SU-DHL-6 (cell line): ENCODE measurements around the gene ATP10A.

ENCODE experiments used
- H2AFZ ChIP-seq: fragments of 200-600 bp; sonication (generic); 2 replicates; pipeline ENCODE4 v1.6.1; 2014; ENCODE audit warnings: low read depth, mild to moderate bottlenecking, moderate library complexity, mixed read lengths, antibody characterized with exemption, low read length; ENCODE audit not compliant: severe bottlenecking
- H3F3A ChIP-seq: fragments of 200-600 bp; shearing (Covaris generic); 2 replicates; pipeline ENCODE4 v1.6.0; 2016; ENCODE audit warnings: antibody characterized with exemption, mild to moderate bottlenecking; ENCODE audit not compliant: insufficient read depth
- H3K27ac ChIP-seq: fragments of 200-600 bp; sonication (generic); 2 replicates; pipeline ENCODE4 v1.5.1; 2016; ENCODE audit warnings: low read depth, mild to moderate bottlenecking, low read length, moderate library complexity, mixed read lengths
- H3K27me3 ChIP-seq: fragments of 200-600 bp; sonication (generic), shearing (Covaris generic); 2 replicates; pipeline ENCODE4 v1.6.0; 2014; ENCODE audit warnings: mild to moderate bottlenecking, low read length
- H3K36me3 ChIP-seq: fragments of 200-600 bp; sonication (generic); 2 replicates; pipeline ENCODE4 v1.6.1; 2014; ENCODE audit warnings: mild to moderate bottlenecking, low read length, mixed read lengths
- H3K4me2 ChIP-seq: fragments of 300-600, 200-600 bp; shearing (Covaris generic), sonication (generic); 2 replicates; pipeline ENCODE4 v1.6.0; 2014; ENCODE audit warnings: low read length, low read depth, mild to moderate bottlenecking; ENCODE audit not compliant: poor library complexity, severe bottlenecking
- H3K4me3 ChIP-seq: fragments of 200-600 bp; sonication (generic); 2 replicates; pipeline ENCODE4 v1.5.1; 2014; ENCODE audit warnings: antibody characterized with exemption, low read length, mild to moderate bottlenecking, mixed read lengths; ENCODE audit not compliant: insufficient read depth, poor library complexity, severe bottlenecking
- H3K79me2 ChIP-seq: fragments of 200-600 bp; sonication (generic); 2 replicates; pipeline ENCODE4 v1.6.1; 2014; ENCODE audit warnings: mild to moderate bottlenecking, low read length, moderate library complexity; ENCODE audit not compliant: insufficient read depth
- H3K9ac ChIP-seq: fragments of 200-600 bp; sonication (generic); 2 replicates; pipeline ENCODE4 v1.7.0; 2014; ENCODE audit warnings: mild to moderate bottlenecking, low read length
- H3K9me2 ChIP-seq: fragments of 200-600 bp; sonication (generic); replicated peaks from 2 replicates; pipeline ENCODE4 v1.6.1; 2014; ENCODE audit warnings: low read length; ENCODE audit not compliant: insufficient read depth
- H3K9me3 ChIP-seq: fragments of 200-600 bp; sonication (generic); 2 replicates; pipeline ENCODE4 v1.6.1; 2014; ENCODE audit warnings: low read length, mixed read lengths; ENCODE audit not compliant: insufficient read depth
- H4K20me1 ChIP-seq: fragments of 200-600 bp; sonication (generic); 2 replicates; pipeline ENCODE4 v1.6.1; 2014; ENCODE audit warnings: low read depth, mild to moderate bottlenecking, antibody characterized with exemption, low read length, moderate library complexity, mixed read lengths
- EZH2phosphoT487 ChIP-seq: fragments of 200-600 bp; sonication (generic), shearing (Covaris generic); conservative IDR thresholded peaks from 2 replicates; pipeline ENCODE4 v1.6.1; 2018; ENCODE audit warnings: mild to moderate bottlenecking, antibody characterized with exemption, low read length, moderate library complexity, mixed read lengths
- TF ChIP-seq, protein P1 (sequence below): fragments of 200-600 bp; sonication (generic); IDR thresholded peaks from one replicate; pipeline ENCODE4 v1.5.1; 2017; ENCODE audit warnings: antibody characterized with exemption, mild to moderate bottlenecking, low read length, moderate library complexity; ENCODE audit not compliant: insufficient read depth, poor library complexity, severe bottlenecking

The ATP10A gene

DNA sequence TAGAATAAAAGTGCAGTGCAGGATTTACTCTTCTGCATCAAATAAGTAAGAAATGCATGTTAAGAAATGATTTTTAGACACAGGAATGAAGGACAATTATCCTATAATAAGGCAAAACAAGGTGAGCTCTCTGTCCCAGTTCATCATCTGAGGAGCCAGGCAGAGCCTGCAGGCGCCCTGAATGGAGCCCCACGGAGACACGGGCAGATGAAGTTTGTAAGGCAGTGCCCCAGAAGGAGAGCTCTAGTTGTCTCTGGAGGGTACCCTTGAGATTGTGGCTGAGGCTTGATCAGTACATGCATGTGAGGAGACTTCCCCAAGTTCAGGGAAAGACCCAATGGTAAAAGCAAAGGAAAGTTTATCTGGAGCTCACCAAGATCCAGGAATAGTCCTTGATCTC lies 50.3 kb downstream of the ATP10A start:
- Histone ChIP-seq H3K9me3 (no peaks in the 10 kb centered on the region), H3K27me3 (no peaks in the 10 kb centered on the region), H3K4me3 (no peak overlapping the region), H3F3A (no peaks in the 10 kb centered on the region), H3K4me2 (no peak overlapping the region), H2AFZ (no peak overlapping the region), H3K79me2 (no peaks in the 10 kb centered on the region), H3K27ac (no peak overlapping the region), H4K20me1 (no peaks in the 10 kb centered on the region), H3K9me2 (no peaks in the 10 kb centered on the region; the same call in 1 of the 2 replicates), H3K36me3 (no peaks in the 10 kb centered on the region), H3K9ac (no peak overlapping the region)
- TF ChIP-seq, protein P1, sequence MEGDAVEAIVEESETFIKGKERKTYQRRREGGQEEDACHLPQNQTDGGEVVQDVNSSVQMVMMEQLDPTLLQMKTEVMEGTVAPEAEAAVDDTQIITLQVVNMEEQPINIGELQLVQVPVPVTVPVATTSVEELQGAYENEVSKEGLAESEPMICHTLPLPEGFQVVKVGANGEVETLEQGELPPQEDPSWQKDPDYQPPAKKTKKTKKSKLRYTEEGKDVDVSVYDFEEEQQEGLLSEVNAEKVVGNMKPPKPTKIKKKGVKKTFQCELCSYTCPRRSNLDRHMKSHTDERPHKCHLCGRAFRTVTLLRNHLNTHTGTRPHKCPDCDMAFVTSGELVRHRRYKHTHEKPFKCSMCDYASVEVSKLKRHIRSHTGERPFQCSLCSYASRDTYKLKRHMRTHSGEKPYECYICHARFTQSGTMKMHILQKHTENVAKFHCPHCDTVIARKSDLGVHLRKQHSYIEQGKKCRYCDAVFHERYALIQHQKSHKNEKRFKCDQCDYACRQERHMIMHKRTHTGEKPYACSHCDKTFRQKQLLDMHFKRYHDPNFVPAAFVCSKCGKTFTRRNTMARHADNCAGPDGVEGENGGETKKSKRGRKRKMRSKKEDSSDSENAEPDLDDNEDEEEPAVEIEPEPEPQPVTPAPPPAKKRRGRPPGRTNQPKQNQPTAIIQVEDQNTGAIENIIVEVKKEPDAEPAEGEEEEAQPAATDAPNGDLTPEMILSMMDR, result no peak
- no peak for TF ChIP-seq EZH2phosphoT487

- H2AFZ ChIP-seq, result no peak overlapping the region
- H3K9me2 ChIP-seq, result no peaks in the 10 kb centered on the region
- no peaks in the 10 kb centered on the region for H3K9me3 ChIP-seq
- H3F3A ChIP-seq, result no peaks in the 10 kb centered on the region
- H3K36me3 ChIP-seq, result no peaks in the 10 kb centered on the region
- H3K79me2 ChIP-seq, result no peaks in the 10 kb centered on the region
- H3K4me2 ChIP-seq, result no peak overlapping the region
- H3K4me3 ChIP-seq, result no peak overlapping the region
- H3K27me3 ChIP-seq, result no peaks in the 10 kb centered on the region
- TF ChIP-seq, protein P1, result no peak
- no peak for TF ChIP-seq EZH2phosphoT487
- H3K27ac ChIP-seq, result no peak overlapping the region
- no peak overlapping the region for H3K9ac ChIP-seq
- no peaks in the 10 kb centered on the region for H4K20me1 ChIP-seq
Measured at GRCh38 chr15:25812073-25812472, 51.1 kb downstream of the ATP10A start.

DNA sequence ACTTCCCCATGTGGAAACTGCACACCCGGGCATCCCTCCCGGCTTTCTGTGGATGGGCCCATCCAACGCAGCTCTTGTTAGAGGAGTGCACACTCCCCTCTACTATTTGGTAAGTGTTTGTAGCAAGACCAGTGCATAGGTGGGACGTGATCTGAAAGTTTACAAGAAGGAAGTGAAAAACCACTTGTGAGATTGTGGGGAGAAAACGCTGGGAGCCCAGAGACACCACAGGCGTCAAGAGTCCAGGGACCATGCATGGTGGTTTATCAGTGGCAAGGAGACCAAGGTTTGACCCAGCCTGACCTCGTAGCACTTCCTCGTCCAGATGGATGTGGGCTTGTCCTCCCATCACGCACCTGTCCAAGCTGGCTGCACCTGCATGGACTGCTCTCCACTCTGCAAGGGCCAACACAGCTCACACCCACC lies 51.6 kb downstream of the ATP10A start:
- H3K4me2 ChIP-seq, result no peak overlapping the region
- H3K9me2 ChIP-seq, result no peaks in the 10 kb centered on the region

More for the DNA sequence above, 51.6 kb downstream of the ATP10A start:
- H3K27me3 ChIP-seq, result no peaks in the 10 kb centered on the region
- no peaks in the 10 kb centered on the region for H3F3A ChIP-seq
- no peaks in the 10 kb centered on the region for H3K36me3 ChIP-seq
- H3K27ac ChIP-seq, result no peak overlapping the region
- no peak overlapping the region for H3K4me3 ChIP-seq
- no peak for TF ChIP-seq EZH2phosphoT487
- TF ChIP-seq, protein P1, result no peak
- H4K20me1 ChIP-seq, result no peaks in the 10 kb centered on the region
- no peak overlapping the region for H2AFZ ChIP-seq
- no peaks in the 10 kb centered on the region for H3K79me2 ChIP-seq
- no peaks in the 10 kb centered on the region for H3K9me3 ChIP-seq
- H3K9ac ChIP-seq, result no peak overlapping the region
